Ishikawa (cell line): Measurements from ENCODE around the gene HS6ST2.

Experiments
- CEBPB ChIP-seq: IDR thresholded peaks from 2 replicates; pipeline ENCODE4 v1.6.1; 2012
- CREB1 ChIP-seq: IDR thresholded peaks from 2 replicates; pipeline ENCODE4 v1.6.1; 2012; ENCODE audit warnings: low read depth
- EGR1 ChIP-seq: IDR thresholded peaks from 2 replicates; pipeline ENCODE4 v1.6.1; 2012
- EP300 ChIP-seq: IDR thresholded peaks from 2 replicates; pipeline ENCODE4 v1.6.1; 2012; ENCODE audit warnings: borderline replicate concordance
- FOXM1 ChIP-seq: IDR thresholded peaks from 2 replicates; pipeline ENCODE4 v1.6.1; 2012; ENCODE audit warnings: low read depth, borderline replicate concordance
- NFIC ChIP-seq: IDR thresholded peaks from 2 replicates; pipeline ENCODE4 v1.6.1; 2012
- RAD21 ChIP-seq: IDR thresholded peaks from 2 replicates; pipeline ENCODE4 v1.6.1; 2012; ENCODE audit warnings: low read depth
- TAF1 ChIP-seq: IDR thresholded peaks from 2 replicates; pipeline ENCODE4 v1.6.1; 2012; ENCODE audit warnings: low read depth, mild to moderate bottlenecking
- TCF12 ChIP-seq: IDR thresholded peaks from 2 replicates; pipeline ENCODE4 v1.6.1; 2012; ENCODE audit warnings: low read depth
- TEAD4 ChIP-seq: IDR thresholded peaks from 2 replicates; pipeline ENCODE4 v1.6.1; 2012
- YY1 ChIP-seq: IDR thresholded peaks from 2 replicates; pipeline ENCODE4 v1.6.1; 2012; ENCODE audit warnings: low read depth
- ZBTB7A ChIP-seq: IDR thresholded peaks from 2 replicates; pipeline ENCODE4 v1.6.1; 2012; ENCODE audit warnings: low read depth
- TF ChIP-seq, protein P1 (sequence below): IDR thresholded peaks from 2 replicates; pipeline ENCODE4 v1.6.1; 2012; ENCODE audit warnings: low read depth, mild to moderate bottlenecking
- TF ChIP-seq, protein P2 (sequence below): IDR thresholded peaks from 2 replicates; pipeline ENCODE4 v1.6.1; 2012
- TF ChIP-seq, protein P3 (sequence below): IDR thresholded peaks from 2 replicates; pipeline ENCODE4 v1.6.1; 2012

HS6ST2 gene

DNA sequence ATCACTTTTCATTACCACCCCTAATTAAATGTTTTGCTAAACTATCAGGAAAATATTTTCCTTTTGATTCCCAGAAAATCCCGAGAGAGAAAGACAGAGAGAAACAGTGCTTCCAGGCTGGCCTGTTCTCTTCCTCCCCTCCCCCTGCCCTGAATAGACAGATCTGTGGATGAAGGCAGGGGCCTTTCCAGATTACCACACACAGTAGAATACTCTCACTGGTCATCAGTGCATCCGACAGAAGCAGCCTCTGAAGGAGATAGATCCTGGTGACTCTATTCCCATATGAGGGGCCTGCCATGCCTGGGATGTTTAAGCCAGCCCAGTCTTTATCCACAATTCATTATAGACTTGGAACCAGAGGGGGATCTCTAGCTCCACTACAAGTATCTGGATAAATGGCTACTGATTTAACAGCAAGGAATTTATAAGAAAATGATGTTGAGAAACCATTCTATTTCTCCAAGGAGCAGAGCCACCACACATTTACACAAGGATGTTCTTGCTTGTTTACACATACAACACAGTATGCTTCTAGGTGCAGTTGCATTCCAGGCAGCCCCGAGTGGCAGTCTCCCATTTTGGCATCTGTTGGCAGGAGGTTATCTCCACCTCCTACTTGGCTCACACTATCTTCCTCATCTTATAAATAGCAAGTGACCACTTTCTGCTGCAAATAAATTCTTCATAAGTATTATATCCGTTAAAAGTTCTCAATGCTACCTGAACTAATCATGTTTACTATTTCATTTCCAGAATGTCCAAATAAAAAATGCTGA lies 115.8 kb downstream of the HS6ST2 start:
- TF ChIP-seq RAD21 = no peak
- no peak for TF ChIP-seq ZBTB7A
- no peak for TF ChIP-seq TAF1
- no peak for TF ChIP-seq TEAD4

DNA sequence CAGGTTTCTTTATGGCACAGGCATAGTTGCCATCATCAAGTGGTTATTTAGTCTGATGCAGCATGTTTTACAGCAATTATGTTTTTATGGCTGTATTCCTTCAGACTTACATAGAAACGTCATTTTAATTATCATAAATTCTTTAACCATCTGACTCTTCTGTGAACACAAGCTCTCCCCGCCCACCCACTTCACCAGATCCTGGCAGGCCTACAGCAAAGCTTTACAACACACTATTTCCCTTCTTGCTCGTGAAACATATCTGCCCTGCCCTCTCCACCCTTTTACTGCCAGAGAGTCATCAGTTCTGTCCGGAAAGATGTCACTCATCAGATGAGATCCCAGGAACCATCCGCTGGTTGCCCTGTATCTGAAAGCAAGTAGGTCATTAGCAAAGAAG lies 120.5 kb downstream of the HS6ST2 start:
- no peak for TF ChIP-seq EP300
- no peak for TF ChIP-seq FOXM1
- no peak for TF ChIP-seq TAF1
- no peak for TF ChIP-seq RAD21
- TF ChIP-seq, protein P1, sequence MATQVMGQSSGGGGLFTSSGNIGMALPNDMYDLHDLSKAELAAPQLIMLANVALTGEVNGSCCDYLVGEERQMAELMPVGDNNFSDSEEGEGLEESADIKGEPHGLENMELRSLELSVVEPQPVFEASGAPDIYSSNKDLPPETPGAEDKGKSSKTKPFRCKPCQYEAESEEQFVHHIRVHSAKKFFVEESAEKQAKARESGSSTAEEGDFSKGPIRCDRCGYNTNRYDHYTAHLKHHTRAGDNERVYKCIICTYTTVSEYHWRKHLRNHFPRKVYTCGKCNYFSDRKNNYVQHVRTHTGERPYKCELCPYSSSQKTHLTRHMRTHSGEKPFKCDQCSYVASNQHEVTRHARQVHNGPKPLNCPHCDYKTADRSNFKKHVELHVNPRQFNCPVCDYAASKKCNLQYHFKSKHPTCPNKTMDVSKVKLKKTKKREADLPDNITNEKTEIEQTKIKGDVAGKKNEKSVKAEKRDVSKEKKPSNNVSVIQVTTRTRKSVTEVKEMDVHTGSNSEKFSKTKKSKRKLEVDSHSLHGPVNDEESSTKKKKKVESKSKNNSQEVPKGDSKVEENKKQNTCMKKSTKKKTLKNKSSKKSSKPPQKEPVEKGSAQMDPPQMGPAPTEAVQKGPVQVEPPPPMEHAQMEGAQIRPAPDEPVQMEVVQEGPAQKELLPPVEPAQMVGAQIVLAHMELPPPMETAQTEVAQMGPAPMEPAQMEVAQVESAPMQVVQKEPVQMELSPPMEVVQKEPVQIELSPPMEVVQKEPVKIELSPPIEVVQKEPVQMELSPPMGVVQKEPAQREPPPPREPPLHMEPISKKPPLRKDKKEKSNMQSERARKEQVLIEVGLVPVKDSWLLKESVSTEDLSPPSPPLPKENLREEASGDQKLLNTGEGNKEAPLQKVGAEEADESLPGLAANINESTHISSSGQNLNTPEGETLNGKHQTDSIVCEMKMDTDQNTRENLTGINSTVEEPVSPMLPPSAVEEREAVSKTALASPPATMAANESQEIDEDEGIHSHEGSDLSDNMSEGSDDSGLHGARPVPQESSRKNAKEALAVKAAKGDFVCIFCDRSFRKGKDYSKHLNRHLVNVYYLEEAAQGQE = no peak
- TF ChIP-seq EGR1 = no peak
- no peak for TF ChIP-seq TEAD4
- TF ChIP-seq, protein P2, sequence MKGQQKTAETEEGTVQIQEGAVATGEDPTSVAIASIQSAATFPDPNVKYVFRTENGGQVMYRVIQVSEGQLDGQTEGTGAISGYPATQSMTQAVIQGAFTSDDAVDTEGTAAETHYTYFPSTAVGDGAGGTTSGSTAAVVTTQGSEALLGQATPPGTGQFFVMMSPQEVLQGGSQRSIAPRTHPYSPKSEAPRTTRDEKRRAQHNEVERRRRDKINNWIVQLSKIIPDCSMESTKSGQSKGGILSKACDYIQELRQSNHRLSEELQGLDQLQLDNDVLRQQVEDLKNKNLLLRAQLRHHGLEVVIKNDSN = no peak
- TF ChIP-seq NFIC = no peak
- TF ChIP-seq ZBTB7A = no peak
- no peak for TF ChIP-seq TCF12
- no peak for TF ChIP-seq CREB1
- no peak for TF ChIP-seq CEBPB
- TF ChIP-seq, protein P3, sequence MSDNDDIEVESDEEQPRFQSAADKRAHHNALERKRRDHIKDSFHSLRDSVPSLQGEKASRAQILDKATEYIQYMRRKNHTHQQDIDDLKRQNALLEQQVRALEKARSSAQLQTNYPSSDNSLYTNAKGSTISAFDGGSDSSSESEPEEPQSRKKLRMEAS = no peak
- no peak for TF ChIP-seq YY1

DNA sequence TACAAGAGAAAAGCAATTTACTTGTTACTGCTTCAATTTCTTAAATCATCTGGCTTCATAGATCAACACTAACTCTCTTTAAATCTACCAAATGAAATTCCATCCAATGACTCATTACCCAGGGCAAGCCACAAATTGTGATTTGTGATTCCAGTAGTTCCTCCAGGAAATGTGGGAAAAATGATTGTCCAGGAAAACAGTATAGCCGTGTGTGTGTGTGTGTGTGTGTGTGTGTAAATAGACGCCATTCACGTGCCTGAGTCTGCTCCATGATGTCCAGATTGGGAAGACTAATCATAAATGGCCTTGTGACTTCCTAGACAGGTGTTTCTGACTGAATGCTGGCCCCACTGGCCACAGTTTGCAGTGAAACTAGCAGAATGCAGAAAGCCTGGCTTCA lies 121.3 kb downstream of the HS6ST2 start:
- TF ChIP-seq CREB1 (no peak), NFIC (no peak), EGR1 (no peak)
- TF ChIP-seq, protein P2 = no peak
- TF ChIP-seq, protein P3 = no peak

DNA sequence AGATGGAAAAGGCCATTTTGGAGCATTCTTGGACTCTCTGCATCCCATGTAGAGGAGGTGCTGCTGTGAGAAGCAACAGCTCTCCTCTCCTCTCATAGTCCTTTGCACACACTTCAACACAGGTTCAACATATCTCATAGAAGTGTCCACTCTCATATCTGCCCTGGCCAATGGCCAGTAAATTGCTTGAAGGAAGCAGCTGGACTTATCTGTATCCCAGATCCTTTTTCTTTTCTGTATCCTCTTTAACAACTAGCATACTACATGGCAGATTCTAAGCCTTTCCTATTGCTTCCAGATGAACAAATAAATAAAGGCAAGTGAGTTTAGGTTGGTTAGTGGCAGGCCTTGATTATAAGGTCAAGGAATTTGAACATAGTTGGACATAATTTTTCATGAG lies 122.0 kb downstream of the HS6ST2 start:
- TF ChIP-seq EP300 (no peak), RAD21 (no peak), TCF12 (no peak), YY1 (no peak), CREB1 (no peak), FOXM1 (no peak), NFIC (no peak), CEBPB (no peak), ZBTB7A (no peak), TAF1 (no peak), EGR1 (no peak), TEAD4 (no peak)
- TF ChIP-seq, protein P3 = no peak
- TF ChIP-seq, protein P2 = no peak
- TF ChIP-seq, protein P1 = no peak

DNA sequence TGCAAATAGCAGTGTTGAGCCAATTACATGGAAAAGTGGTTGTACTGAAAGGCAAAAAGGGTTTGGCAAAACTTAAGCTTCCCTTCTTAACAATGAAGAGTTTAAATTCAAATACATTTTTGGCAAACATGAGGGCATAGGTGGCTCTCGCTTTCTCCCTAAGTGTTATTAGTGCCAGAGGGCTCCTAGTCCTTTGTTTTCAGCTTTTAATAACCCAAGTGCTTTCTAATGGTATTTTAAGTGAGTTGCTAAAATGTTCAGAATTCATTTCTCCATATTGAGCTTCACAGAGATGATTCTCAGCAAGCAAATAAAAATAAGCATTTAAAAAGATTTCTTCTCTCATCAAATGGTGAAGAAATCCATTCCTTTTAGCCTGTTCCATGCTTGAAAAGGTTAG lies 123.7 kb downstream of the HS6ST2 start:
- no peak for TF ChIP-seq TEAD4
- TF ChIP-seq CEBPB = no peak
- TF ChIP-seq EP300 = no peak
- TF ChIP-seq EGR1 = no peak
- TF ChIP-seq TAF1 = no peak
- no peak for TF ChIP-seq CREB1
- TF ChIP-seq ZBTB7A = no peak
- no peak for TF ChIP-seq TCF12
- no peak for TF ChIP-seq RAD21
- TF ChIP-seq, protein P3 = no peak
- TF ChIP-seq, protein P1 = no peak
- no peak for TF ChIP-seq NFIC
- TF ChIP-seq YY1 = no peak
- no peak for TF ChIP-seq FOXM1
- TF ChIP-seq, protein P2 = no peak
